H9 (cell line): ENCODE results near the gene SIGLEC14. TPM values are rescaled to one million over a fixed set of nuclear protein-coding genes. Genes with fewer than 3 reads are reported as not detected.

ENCODE experiments used
- DNase-seq: peaks from one replicate; pipeline ENCODE4 v3.0.0-alpha.2; 2017
- H2AFZ ChIP-seq: one replicate; pipeline ENCODE4 v1.6.1; 2013; ENCODE audit warnings: mild to moderate bottlenecking, low read length, control low read depth, moderate library complexity
- H2AK5ac ChIP-seq: 2 replicates; pipeline ENCODE4 v1.6.1; 2013; ENCODE audit warnings: low read length, control low read depth, mixed read lengths; ENCODE audit not compliant: insufficient read length
- H2BK120ac ChIP-seq: one replicate; pipeline ENCODE4 v1.6.1; 2013; ENCODE audit warnings: low read depth, mild to moderate bottlenecking, low read length, control low read depth, inconsistent platforms; ENCODE audit not compliant: poor library complexity, severe bottlenecking
- H2BK12ac ChIP-seq: 2 replicates; pipeline ENCODE4 v1.6.1; 2013; ENCODE audit warnings: low read length, control low read depth, mixed read lengths, low read depth; ENCODE audit not compliant: insufficient read length
- H2BK15ac ChIP-seq: 2 replicates; pipeline ENCODE4 v1.6.1; 2013; ENCODE audit warnings: low read depth, low read length, control low read depth
- H2BK20ac ChIP-seq: one replicate; pipeline ENCODE4 v1.6.1; 2013; ENCODE audit warnings: low read depth, mild to moderate bottlenecking, low read length, control low read depth, inconsistent platforms; ENCODE audit not compliant: poor library complexity, severe bottlenecking
- H2BK5ac ChIP-seq: 2 replicates; pipeline ENCODE4 v1.6.1; 2013; ENCODE audit warnings: low read length, control low read depth, mixed read lengths; ENCODE audit not compliant: insufficient read length
- H3K14ac ChIP-seq: 2 replicates; pipeline ENCODE4 v1.6.1; 2013; ENCODE audit warnings: low read length, control low read depth; ENCODE audit not compliant: insufficient read depth
- H3K18ac ChIP-seq: 2 replicates; pipeline ENCODE4 v1.6.1; 2013; ENCODE audit warnings: low read depth, mild to moderate bottlenecking, mixed read lengths, low read length, control low read depth; ENCODE audit not compliant: insufficient read length
- H3K23ac ChIP-seq: 2 replicates; pipeline ENCODE4 v1.6.1; 2013; ENCODE audit warnings: low read length, control low read depth, mixed read lengths, low read depth; ENCODE audit not compliant: insufficient read length
- H3K23me2 ChIP-seq: 2 replicates; pipeline ENCODE4 v1.6.1; 2013; ENCODE audit warnings: low read depth, mild to moderate bottlenecking, mixed read lengths, low read length, control low read depth; ENCODE audit not compliant: insufficient read length, poor library complexity, severe bottlenecking
- H3K27ac ChIP-seq: 2 replicates; pipeline ENCODE4 v1.5.1; 2013; ENCODE audit warnings: low read length, control low read depth, mixed read lengths, low read depth; ENCODE audit not compliant: insufficient read length
- H3K27me3 ChIP-seq: 2 replicates; pipeline ENCODE4 v1.6.1; 2013; ENCODE audit warnings: low read length, control low read depth, inconsistent platforms; ENCODE audit not compliant: insufficient read depth
- H3K4ac ChIP-seq: 2 replicates; pipeline ENCODE4 v1.6.1; 2013; ENCODE audit warnings: low read depth, mild to moderate bottlenecking, control low read depth, inconsistent platforms, low read length, moderate library complexity
- H3K4me1 ChIP-seq: 2 replicates; pipeline ENCODE4 v1.6.1; 2013; ENCODE audit warnings: low read length, control low read depth, inconsistent platforms; ENCODE audit not compliant: insufficient read depth
- H3K4me2 ChIP-seq: 2 replicates; pipeline ENCODE4 v1.6.1; 2013; ENCODE audit warnings: low read length, control low read depth, mixed read lengths; ENCODE audit not compliant: insufficient read length, insufficient read depth
- H3K56ac ChIP-seq: 2 replicates; pipeline ENCODE4 v1.6.1; 2013; ENCODE audit warnings: low read depth, mild to moderate bottlenecking, mixed read lengths, low read length, control low read depth; ENCODE audit not compliant: insufficient read length
- H3K79me1 ChIP-seq: 2 replicates; pipeline ENCODE4 v1.6.1; 2013; ENCODE audit warnings: low read depth, mild to moderate bottlenecking, moderate library complexity, low read length, control low read depth, inconsistent platforms; ENCODE audit not compliant: insufficient read depth, poor library complexity, severe bottlenecking
- H3K79me2 ChIP-seq: 2 replicates; pipeline ENCODE4 v1.6.1; 2013; ENCODE audit warnings: low read length, control low read depth, inconsistent platforms; ENCODE audit not compliant: insufficient read depth
- H3K9ac ChIP-seq: 2 replicates; pipeline ENCODE4 v1.6.1; 2013; ENCODE audit warnings: low read length, control low read depth, mixed read lengths; ENCODE audit not compliant: insufficient read length; ENCODE audit errors: extremely low read depth
- H3K9me3 ChIP-seq: one replicate; pipeline ENCODE4 v1.6.1; 2013; ENCODE audit warnings: low read depth, low read length, inconsistent platforms; ENCODE audit not compliant: control insufficient read depth
- H3T11ph ChIP-seq: one replicate; pipeline ENCODE4 v1.6.1; 2013; ENCODE audit warnings: mild to moderate bottlenecking, low read length, control low read depth, inconsistent platforms
- H4K20me1 ChIP-seq: one replicate; pipeline ENCODE4 v1.6.1; 2013; ENCODE audit not compliant: control insufficient read depth, insufficient read length, insufficient read depth
- H4K5ac ChIP-seq: 2 replicates; pipeline ENCODE4 v1.6.1; 2013; ENCODE audit warnings: low read depth, mild to moderate bottlenecking, mixed read lengths, low read length, control low read depth; ENCODE audit not compliant: insufficient read length
- H4K8ac ChIP-seq: replicated peaks from 2 replicates; pipeline ENCODE4 v1.6.1; 2013; ENCODE audit warnings: low read length, control low read depth, mixed read lengths, low read depth; ENCODE audit not compliant: insufficient read length
- H4K91ac ChIP-seq: 2 replicates; pipeline ENCODE4 v1.6.1; 2013; ENCODE audit warnings: low read depth, mild to moderate bottlenecking, moderate library complexity, mixed read lengths, low read length, control low read depth; ENCODE audit not compliant: insufficient read length
- H3K27ac Mint-ChIP-seq, 3 experiments: 2 replicates in 2 of 3; 3 replicates in 1 of 3; pipeline ENCODE4 v1.8.0; 2020 to 2021; ENCODE audit warnings: mixed read lengths in 3 of 3, mild to moderate bottlenecking in 1 of 3, moderate library complexity in 1 of 3
- H3K27me3 Mint-ChIP-seq: 2 replicates; pipeline ENCODE4 v1.8.0; 2021; ENCODE audit warnings: low read depth, mild to moderate bottlenecking, moderate library complexity, mixed read lengths
- H3K36me3 Mint-ChIP-seq, 3 experiments: 2 replicates in 2 of 3; 3 replicates in 1 of 3; pipeline ENCODE4 v1.8.0; 2020 to 2021; ENCODE audit warnings: low read depth in 3 of 3, mixed read lengths in 3 of 3; ENCODE audit not compliant: insufficient read depth in 1 of 3
- H3K4me1 Mint-ChIP-seq, 2 experiments: 2 replicates each; pipeline ENCODE4 v1.8.0; 2020; ENCODE audit warnings: mixed read lengths in 2 of 2
- H3K4me3 Mint-ChIP-seq, 2 experiments: 2 replicates in 1 of 2; 3 replicates in 1 of 2; pipeline ENCODE4 v1.8.0; 2020 to 2021; ENCODE audit warnings: mild to moderate bottlenecking in 2 of 2, mixed read lengths in 2 of 2, moderate library complexity in 1 of 2
- H3K9me3 Mint-ChIP-seq, 2 experiments: 2 replicates in 1 of 2; 3 replicates in 1 of 2; pipeline ENCODE4 v1.8.0; 2020; ENCODE audit warnings: mild to moderate bottlenecking in 2 of 2, mixed read lengths in 2 of 2, moderate library complexity in 1 of 2
- CTCF ChIP-seq: fragments of 200-600 bp; sonication (generic); conservative IDR thresholded peaks from 3 replicates; pipeline ENCODE4 v1.8.0; 2021; ENCODE audit warnings: antibody characterized with exemption, mild to moderate bottlenecking
- WGBS: extraction: QIAGEN DNeasy Blood & Tissue Kit; methylation state at CpG from one replicate; pipeline ENCODE4 v1.1.7; 2013; ENCODE audit warnings: missing lambda C conversion rate, low lambda C conversion rate, mixed read lengths; ENCODE audit not compliant: insufficient read length; ENCODE audit errors: extremely low coverage; 5-methylcytosine and 5-hydroxymethylcytosine counted together
- total RNA-seq: library from RNA; stranded (reverse); gene quantifications from 2 replicates; pipeline ENCODE4 v1.2.1, GENCODE V29; 2021

Gene SIGLEC14
- total RNA-seq, 1 experiment from 2014 or later = not detected

- no peaks in the 10 kb centered on the region for H3K79me1 ChIP-seq
- H3K56ac ChIP-seq = no peak overlapping the region
- H2BK5ac ChIP-seq = no peak overlapping the region
- Mint-ChIP-seq H3K4me3 (no peak overlapping the region), H3K36me3 (peaks cover 0 to 11% (median 2%) of the 10 kb centered on the region in 3 experiments; a peak in 4 of 7 replicates), H3K4me1 (no peaks in the 10 kb centered on the region), H3K27me3 (peaks cover 24% of the 10 kb centered on the region), H3K27ac (peak overlapping the region in 1 of 3 experiments; percentile 19; a peak in 1 of 7 replicates), H3K9me3 (peaks cover 61 to 84% of the 10 kb centered on the region in 2 experiments)
- H3K9ac ChIP-seq = no peak overlapping the region
- no peak overlapping the region for H3K23ac ChIP-seq
- H3K79me2 ChIP-seq = no peaks in the 10 kb centered on the region
- WGBS = no CpG with 5 or more reads among the region's 2 CpGs
- H4K20me1 ChIP-seq = no peaks in the 10 kb centered on the region
- H2AFZ ChIP-seq = no peak overlapping the region
- no peak overlapping the region for H3K27ac ChIP-seq
- no peak overlapping the region for H2BK120ac ChIP-seq
- no peak overlapping the region for H4K91ac ChIP-seq
- H2BK20ac ChIP-seq = no peak overlapping the region
- no peak overlapping the region for H3K18ac ChIP-seq
- H2BK12ac ChIP-seq = no peak overlapping the region
- no peaks in the 10 kb centered on the region for H3K4me1 ChIP-seq
- H2AK5ac ChIP-seq = no peak overlapping the region
- H3K4me2 ChIP-seq = no peak overlapping the region
- no peak for DNase-seq
- no peak overlapping the region for H3K14ac ChIP-seq
- H2BK15ac ChIP-seq = no peak overlapping the region
- H4K5ac ChIP-seq = no peak overlapping the region
- no peak for TF ChIP-seq CTCF
- no peaks in the 10 kb centered on the region for H3K9me3 ChIP-seq
- H3K27me3 ChIP-seq = no peaks in the 10 kb centered on the region
- no peak overlapping the region for H3T11ph ChIP-seq
- H4K8ac ChIP-seq = no peak overlapping the region
- H3K4ac ChIP-seq = no peak overlapping the region
- H3K23me2 ChIP-seq = no peaks in the 10 kb centered on the region
These were observed 19.9 kb downstream of the SIGLEC14 start for GRCh38 chr19:51626675-51627074.
